OCI-LY7 (cell line): ENCODE results near the gene EYA2. TPM values are rescaled to one million over a fixed set of nuclear protein-coding genes. Genes with fewer than 3 reads are reported as not detected.
"Not testable (repeated sequence)": the region's sequence is repeated elsewhere in the genome, so short reads cannot be mapped to it uniquely, and the experiment has no call there.

ENCODE experiments used
- BruUV-seq: library from RNA; stranded (reverse); fragments of 400-500 nt; replicated peaks from 2 replicates; lab custom pipeline; 2021; lab: Mats Ljungman, UMichigan
- CTCF ChIA-PET: fragments of 300-600 bp; sonication (Branson Sonifier 250); formaldehyde crosslinking; loops from one replicate; lab custom pipeline; 2022; ENCODE audit warnings: antibody characterized with exemption; ENCODE audit not compliant: unreplicated experiment; lab: Charles Lee
- POLR2A ChIA-PET: fragments of 300-600 bp; sonication (Branson Sonifier 250); formaldehyde crosslinking; loops from one replicate; lab custom pipeline; 2022; ENCODE audit warnings: antibody characterized with exemption; lab: Charles Lee
- DNase-seq: peaks from one replicate; pipeline ENCODE4 v3.0.0-alpha.2; 2015; ENCODE audit warnings: low spot score
- H2AFZ ChIP-seq: fragments of 200-600 bp; sonication (generic), shearing (Covaris generic); 2 replicates; pipeline ENCODE4 v1.6.1; 2014; ENCODE audit warnings: mild to moderate bottlenecking, antibody characterized with exemption, low read length, moderate library complexity
- H3K27ac ChIP-seq: fragments of 200-600 bp; sonication (generic); 2 replicates; pipeline ENCODE4 v1.5.1; 2014; ENCODE audit warnings: mixed run types, low read depth, mild to moderate bottlenecking, moderate library complexity, low read length, inconsistent platforms; ENCODE audit not compliant: poor library complexity, severe bottlenecking
- H3K36me3 ChIP-seq: fragments of 200-600 bp; sonication (generic); 2 replicates; pipeline ENCODE4 v1.6.1; 2014; ENCODE audit warnings: mild to moderate bottlenecking, antibody characterized with exemption, low read length, moderate library complexity, mixed read lengths; ENCODE audit not compliant: insufficient read depth
- H3K4me1 ChIP-seq: fragments of 200-600 bp; sonication (generic); 2 replicates; pipeline ENCODE4 v1.5.1; 2014; ENCODE audit warnings: mild to moderate bottlenecking, low read length; ENCODE audit not compliant: insufficient read depth, poor library complexity, severe bottlenecking
- H3K4me2 ChIP-seq: fragments of 200-600 bp; sonication (generic); 2 replicates; pipeline ENCODE4 v1.6.1; 2014; ENCODE audit warnings: mild to moderate bottlenecking, low read length
- H3K4me3 ChIP-seq: fragments of 200-600 bp; sonication (generic); 2 replicates; pipeline ENCODE4 v1.5.1; 2014; ENCODE audit warnings: mild to moderate bottlenecking, low read depth, low read length; ENCODE audit not compliant: poor library complexity, severe bottlenecking
- H3K79me2 ChIP-seq: fragments of 200-600 bp; sonication (generic); 2 replicates; pipeline ENCODE4 v1.6.1; 2016; ENCODE audit warnings: low read depth, mild to moderate bottlenecking, low read length, moderate library complexity, mixed read lengths; ENCODE audit not compliant: insufficient read depth
- H3K9me2 ChIP-seq: fragments of 200-600 bp; sonication (generic); 2 replicates; pipeline ENCODE4 v1.6.1; 2016; ENCODE audit warnings: mild to moderate bottlenecking, low read length, mixed read lengths; ENCODE audit not compliant: insufficient read depth
- H3K9me3 ChIP-seq: fragments of 200-600 bp; sonication (generic); 2 replicates; pipeline ENCODE4 v1.6.1; 2014; ENCODE audit warnings: mild to moderate bottlenecking, mixed run types, low read length, mixed read lengths
- H4K20me1 ChIP-seq: fragments of 200-600 bp; sonication (generic); 2 replicates; pipeline ENCODE4 v1.6.1; 2014; ENCODE audit warnings: mild to moderate bottlenecking, antibody characterized with exemption, low read length, moderate library complexity, mixed read lengths; ENCODE audit not compliant: insufficient read depth
- EZH2phosphoT487 ChIP-seq: fragments of 200-600 bp; sonication (generic); IDR thresholded peaks from 2 replicates; pipeline ENCODE4 v1.6.1; 2018; ENCODE audit warnings: low read depth, borderline replicate concordance, mild to moderate bottlenecking, mixed run types, antibody characterized with exemption, low read length, moderate library complexity, mixed read lengths
- intact Hi-C: fragments of 100-400 bp; cut with micrococcal nuclease; formaldehyde crosslinking; loops from one replicate; pipeline ENCODE4 v1.10.0; 2022; ENCODE audit not compliant: unreplicated experiment
- total RNA-seq, 2 experiments: library from RNA; depleted of rRNA in 1 of 2; stranded (reverse); fragments of >200 nt in 1 of 2; shearing (Covaris generic) in 1 of 2; gene quantifications; 2 replicates each; pipeline ENCODE4 v1.2.3, GENCODE V29; 2014 to 2022
- TF ChIP-seq, protein P1 (sequence below): fragments of 200-600 bp; sonication (generic); conservative IDR thresholded peaks from 2 replicates; pipeline ENCODE4 v1.5.1; 2014; ENCODE audit warnings: mild to moderate bottlenecking, antibody characterized with exemption, low read length, moderate library complexity, mixed read lengths

The EYA2 gene
- total RNA-seq, 2 experiments from 2014 or later = not detected

DNA sequence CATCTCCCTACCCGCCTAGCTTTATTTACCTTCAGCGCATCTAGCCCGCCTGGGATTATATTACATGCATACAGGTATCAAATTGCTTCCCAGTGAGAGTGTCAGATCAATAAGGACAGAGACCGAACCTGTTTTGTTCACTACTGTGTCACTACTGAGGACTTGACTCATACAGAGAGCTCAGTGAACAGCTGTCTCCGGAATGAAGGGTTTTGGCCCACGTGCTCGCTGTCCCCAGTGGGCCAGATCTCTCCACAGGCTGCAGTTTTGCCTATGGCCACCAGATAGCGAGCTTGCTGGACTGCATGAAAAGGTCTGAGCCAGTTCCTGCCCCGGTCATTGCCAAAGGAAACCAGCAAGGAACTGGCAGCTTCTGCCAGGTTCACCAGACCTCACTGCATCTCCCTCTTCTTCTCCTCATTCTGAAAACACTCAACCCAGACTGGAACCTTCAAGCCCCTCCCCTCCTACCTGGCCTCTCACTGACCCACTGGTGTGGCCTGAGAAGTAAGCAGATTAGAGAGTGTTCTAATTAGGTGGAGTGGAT, 311.0 kb downstream of the EYA2 start:
- CTCF ChIA-PET = no interaction called here
- peak; percentile 56 for DNase-seq
- Histone ChIP-seq H3K27ac (no peak overlapping the region), H3K79me2 (no peaks in the 10 kb centered on the region), H3K4me3 (no peak overlapping the region), H3K36me3 (peaks cover 32% of the 10 kb centered on the region), H3K4me2 (no peak overlapping the region), H3K9me2 (no peaks in the 10 kb centered on the region), H3K4me1 (no peaks in the 10 kb centered on the region), H4K20me1 (no peaks in the 10 kb centered on the region), H3K9me3 (no peaks in the 10 kb centered on the region), H2AFZ (no peak overlapping the region)
- no TSS peak for BruUV-seq
- intact Hi-C loops = no loop called here
- TF ChIP-seq, protein P1, sequence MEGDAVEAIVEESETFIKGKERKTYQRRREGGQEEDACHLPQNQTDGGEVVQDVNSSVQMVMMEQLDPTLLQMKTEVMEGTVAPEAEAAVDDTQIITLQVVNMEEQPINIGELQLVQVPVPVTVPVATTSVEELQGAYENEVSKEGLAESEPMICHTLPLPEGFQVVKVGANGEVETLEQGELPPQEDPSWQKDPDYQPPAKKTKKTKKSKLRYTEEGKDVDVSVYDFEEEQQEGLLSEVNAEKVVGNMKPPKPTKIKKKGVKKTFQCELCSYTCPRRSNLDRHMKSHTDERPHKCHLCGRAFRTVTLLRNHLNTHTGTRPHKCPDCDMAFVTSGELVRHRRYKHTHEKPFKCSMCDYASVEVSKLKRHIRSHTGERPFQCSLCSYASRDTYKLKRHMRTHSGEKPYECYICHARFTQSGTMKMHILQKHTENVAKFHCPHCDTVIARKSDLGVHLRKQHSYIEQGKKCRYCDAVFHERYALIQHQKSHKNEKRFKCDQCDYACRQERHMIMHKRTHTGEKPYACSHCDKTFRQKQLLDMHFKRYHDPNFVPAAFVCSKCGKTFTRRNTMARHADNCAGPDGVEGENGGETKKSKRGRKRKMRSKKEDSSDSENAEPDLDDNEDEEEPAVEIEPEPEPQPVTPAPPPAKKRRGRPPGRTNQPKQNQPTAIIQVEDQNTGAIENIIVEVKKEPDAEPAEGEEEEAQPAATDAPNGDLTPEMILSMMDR = peak; percentile 72
- TF ChIP-seq EZH2phosphoT487 = no peak
- POLR2A ChIA-PET = interaction anchor here (0.8 to 1.2 kb wide), 3 partner anchors 19 to 268 kb away, joined by 3 to 5 read pairs (median 3); no protein-coding TSS in a partner anchor

DNA sequence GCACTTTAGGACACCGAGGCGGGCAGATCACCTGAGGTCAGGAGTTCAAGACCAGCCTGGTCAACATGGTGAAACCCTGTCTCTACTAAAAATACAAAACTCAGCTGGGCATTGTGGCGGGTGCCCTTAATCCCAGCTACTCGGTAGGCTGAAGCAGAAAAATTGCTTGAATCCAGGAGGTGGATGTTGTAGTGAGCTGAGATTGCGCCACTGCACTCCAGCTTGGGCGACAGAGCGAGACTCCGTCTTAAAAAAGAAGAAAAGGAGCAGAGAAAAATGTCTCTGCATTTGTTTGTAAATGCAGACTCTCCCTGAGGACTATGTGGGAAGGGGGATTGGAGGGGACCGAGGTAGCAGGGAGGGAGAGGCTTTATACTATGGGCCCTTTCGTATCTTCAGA, 311.9 kb downstream of the EYA2 start:
- H3K4me2 ChIP-seq, H3K4me3 ChIP-seq, H3K27ac ChIP-seq, H3K9me3 ChIP-seq, intact Hi-C loops, DNase-seq, H3K9me2 ChIP-seq, H3K4me1 ChIP-seq, CTCF ChIA-PET, H3K79me2 ChIP-seq, H4K20me1 ChIP-seq, H2AFZ ChIP-seq, BruUV-seq: not testable (repeated sequence)
- POLR2A ChIA-PET = interaction anchor here (0.9 kb wide), 1 partner anchor 267 kb away, joined by 3 read pairs; no protein-coding TSS in a partner anchor
- H3K36me3 ChIP-seq = peaks cover 41% of the 10 kb centered on the region

DNA sequence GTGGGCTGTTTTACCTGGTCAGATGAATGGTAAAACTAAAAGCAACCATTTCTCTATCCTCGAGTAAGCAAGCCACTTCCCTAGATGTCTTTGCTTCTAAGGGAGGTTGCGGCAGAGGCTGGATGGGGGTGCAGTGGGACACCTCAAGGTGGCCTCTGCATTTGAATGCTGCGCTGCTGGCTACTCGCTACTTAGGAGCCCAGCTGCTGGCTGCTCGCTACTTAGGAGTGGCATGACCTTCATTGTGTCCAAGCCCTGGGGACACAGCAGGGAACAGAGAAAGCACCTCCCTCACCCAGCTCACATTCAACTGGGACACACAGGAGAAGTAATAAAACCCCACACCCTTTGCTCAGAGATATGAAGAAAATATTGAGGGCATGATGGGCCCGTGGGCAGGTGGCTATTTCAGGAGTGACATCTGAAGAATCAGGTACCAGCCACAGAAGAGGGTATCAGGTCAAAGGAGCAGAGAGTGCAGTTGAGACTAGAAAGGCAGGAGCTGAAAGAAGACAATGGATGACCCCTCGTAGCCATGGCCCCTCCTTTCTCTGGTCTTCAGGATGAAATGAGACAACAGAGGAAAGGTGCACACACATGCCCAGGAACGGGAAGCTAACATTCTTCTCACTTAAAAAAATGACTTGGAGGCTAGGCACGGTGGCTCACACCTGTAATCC, 312.5 kb downstream of the EYA2 start:
- CTCF ChIA-PET = no interaction called here

More for the DNA sequence above, 312.5 kb downstream of the EYA2 start:
- Histone ChIP-seq H3K27ac (no peak overlapping the region), H3K9me2 (no peaks in the 10 kb centered on the region), H4K20me1 (no peaks in the 10 kb centered on the region), H3K4me1 (no peaks in the 10 kb centered on the region), H3K36me3 (peaks cover 46% of the 10 kb centered on the region), H3K4me2 (no peak overlapping the region), H3K9me3 (no peaks in the 10 kb centered on the region), H3K79me2 (no peaks in the 10 kb centered on the region), H2AFZ (no peak overlapping the region), H3K4me3 (no peak overlapping the region)
- intact Hi-C loops = no loop called here
- POLR2A ChIA-PET = no interaction called here
- DNase-seq = no peak
- no peak for TF ChIP-seq EZH2phosphoT487
- TF ChIP-seq, protein P1 = no peak
- BruUV-seq = no TSS peak
